HG03520 (cell line): ENCODE data around the gene CCDC116.
"Not testable (repeated sequence)": the region's sequence is repeated elsewhere in the genome, so short reads cannot be mapped to it uniquely, and the experiment has no call there.

Source experiments
- ATAC-seq: cut with Tn5 transposase; IDR thresholded peaks from one replicate; pipeline ENCODE4 v1.9.1; 2021; ENCODE audit warnings: mild to moderate bottlenecking, moderate library complexity; ENCODE audit not compliant: unreplicated experiment

CCDC116 gene

DNA sequence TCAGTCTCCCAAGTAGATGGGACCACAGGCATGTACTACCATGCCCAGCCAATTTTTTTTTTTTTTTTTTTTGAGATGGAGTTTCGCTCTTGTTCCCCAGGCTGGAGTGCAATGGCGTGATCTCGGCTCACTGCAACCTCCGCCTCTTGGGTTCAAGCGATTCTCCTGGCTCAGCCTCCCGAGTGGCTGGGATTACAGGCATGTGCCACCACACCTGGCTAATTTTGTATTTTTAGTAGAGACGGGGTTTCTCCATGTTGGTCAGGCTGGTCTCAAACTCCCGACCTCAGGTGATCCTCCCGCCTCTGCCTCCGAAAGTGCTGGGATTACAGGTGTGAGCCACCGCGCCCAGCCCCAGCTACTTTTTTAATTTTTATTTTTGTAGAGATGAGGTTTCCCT, 46.3 kb downstream of the CCDC116 start:
- not testable (repeated sequence) for ATAC-seq

DNA sequence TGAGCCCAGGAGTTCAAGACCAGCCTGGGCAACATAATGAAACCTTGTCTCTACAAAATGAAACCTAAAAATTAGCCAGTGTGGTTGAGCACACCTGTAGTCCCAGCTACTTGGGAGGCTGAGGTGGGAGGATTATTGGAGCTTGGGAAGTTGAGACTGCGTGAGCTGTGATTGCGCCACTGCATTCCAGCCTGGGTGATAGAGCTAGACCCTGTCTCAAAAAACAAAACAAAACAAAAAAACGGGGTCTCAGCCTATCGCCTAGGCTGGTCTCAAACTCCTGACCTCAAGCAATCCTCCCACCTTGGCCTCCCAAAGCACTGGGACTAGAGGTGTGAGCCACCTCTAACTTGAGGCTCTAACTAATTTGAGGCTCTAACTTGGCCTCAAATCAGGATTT, 46.8 kb downstream of the CCDC116 start:
- ATAC-seq = no peak

DNA sequence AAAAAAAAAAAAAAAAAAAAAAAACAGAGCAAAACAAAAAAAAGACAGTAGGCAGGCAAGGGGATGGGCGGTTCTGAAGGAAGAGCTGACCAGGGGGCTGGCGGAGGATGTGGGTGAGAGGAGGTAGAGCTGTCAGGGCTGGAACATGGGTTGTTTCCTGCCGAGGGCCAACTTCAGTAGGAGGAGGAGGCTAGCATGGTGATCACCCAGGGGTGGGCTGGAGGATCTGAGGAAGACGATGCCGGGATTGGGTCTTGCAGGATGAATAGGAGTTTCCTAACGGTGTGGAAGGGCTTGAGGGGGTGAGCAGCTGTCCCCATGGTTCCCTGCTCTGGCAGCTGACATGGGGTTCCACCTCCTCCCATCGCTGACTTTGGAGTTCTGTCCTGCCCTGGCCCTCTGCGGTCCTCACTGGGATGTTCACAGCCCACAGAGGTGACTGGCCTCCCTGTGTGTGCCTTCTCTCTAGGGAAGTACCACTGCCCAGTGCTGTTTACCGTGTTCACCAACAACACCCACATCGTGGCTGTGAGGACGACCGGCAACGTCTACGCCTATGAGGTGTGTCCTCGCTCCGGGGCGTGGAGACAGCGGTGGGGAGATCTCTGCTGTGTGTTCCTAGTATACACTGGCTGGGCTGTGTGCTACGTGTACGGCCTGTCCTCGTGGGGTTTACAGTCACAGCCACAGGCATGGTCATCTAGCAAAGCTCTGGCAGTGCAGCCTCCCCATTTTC, 48.4 kb downstream of the CCDC116 start:
- no peak for ATAC-seq

DNA sequence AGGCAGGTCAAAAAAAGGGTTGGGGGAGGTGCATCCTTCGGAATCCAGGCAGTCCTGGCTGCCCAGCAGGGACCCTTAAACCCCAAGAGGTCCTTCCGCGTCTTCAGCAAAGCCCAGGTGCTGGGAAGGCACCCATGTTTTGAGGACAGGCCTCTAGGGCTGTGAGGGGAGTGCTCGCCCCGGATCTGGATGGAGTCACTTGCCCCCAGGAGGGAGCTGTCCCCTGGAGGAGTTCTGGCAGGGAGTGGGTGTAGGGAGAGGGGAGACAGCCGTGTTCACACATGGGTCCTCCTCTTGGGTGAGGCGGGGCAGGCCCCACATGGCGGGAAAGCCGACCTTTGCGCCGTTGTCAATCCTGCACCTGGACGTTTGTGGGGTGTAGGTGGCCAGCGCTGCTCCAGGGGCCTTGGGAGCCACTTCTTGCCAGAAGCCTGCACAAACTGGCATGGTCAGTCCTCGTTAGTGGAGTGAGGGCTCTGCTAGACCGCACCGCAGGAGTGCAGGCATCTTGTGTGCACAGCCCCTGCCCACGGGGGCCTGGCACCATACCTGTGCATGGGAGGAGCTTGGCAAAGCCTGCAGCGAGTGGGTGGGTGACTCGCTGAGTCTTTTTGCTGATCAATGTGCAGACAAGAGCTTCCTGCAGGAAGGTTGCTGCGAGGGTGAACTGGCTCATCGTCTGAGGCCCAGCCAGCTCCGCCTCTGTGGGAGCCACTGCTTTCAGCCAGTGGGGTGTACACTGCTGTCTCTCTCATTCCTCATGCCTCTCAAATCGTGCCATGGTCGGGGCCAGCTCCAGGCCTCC, 49.2 kb downstream of the CCDC116 start:
- ATAC-seq = no peak

DNA sequence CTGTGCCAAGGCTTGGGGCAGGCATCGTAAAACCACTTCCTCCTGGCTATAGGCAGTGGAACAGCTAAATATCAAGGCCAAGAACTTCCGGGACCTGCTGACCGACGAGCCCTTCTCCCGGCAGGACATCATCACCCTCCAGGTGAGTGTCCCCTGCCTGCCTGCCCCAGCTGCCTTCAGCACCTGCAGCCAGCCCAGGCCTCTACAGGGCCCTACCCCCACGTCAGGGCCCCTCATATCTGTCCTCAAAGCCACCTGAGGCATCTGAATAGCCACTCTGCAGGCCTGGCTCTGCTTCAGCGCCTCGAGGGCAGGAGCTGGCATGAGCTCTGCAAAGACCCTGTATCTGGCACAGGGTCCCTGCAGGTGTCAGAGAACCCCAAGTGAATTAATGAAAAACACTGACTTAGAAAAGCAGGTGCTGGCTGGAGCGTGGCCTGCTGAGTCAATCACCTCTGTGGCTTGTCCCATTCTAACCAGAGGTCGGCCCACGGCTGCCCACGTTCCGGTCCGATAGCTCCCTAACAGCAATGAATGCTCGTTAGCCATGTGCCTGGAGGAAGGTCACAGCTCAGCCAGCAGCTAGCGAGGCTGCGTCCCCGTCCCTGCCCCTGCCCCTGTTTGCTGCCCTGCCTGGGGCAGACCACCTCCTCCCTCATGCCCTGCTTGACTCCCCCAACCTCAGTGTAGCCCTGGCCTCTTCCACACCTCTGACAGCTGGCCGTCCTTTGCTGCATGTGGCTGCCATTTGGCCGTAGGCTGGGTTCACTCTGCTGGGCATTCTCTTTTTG, 50.0 kb downstream of the CCDC116 start:
- ATAC-seq = no peak

DNA sequence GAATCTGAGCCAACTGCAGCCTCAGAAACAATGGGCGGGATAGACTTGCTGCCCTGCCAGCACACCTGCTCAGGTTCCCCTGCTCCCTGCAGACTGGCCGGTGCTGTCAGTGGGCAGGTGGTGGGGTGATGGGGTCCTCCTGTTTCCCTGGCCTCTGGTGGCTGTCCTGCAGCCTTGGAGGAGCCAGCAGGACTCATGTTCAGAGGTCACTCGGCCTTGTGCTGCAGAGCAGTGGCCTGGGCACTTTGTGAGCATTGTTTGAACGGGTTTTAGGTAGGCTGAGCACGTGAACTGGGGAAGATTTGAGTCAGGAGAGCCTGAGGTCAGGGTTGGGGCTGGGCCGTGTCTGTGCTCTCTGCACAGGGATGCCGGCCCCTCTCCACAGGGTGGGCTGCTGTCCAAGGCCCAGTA, 50.8 kb downstream of the CCDC116 start:
- ATAC-seq = no peak

DNA sequence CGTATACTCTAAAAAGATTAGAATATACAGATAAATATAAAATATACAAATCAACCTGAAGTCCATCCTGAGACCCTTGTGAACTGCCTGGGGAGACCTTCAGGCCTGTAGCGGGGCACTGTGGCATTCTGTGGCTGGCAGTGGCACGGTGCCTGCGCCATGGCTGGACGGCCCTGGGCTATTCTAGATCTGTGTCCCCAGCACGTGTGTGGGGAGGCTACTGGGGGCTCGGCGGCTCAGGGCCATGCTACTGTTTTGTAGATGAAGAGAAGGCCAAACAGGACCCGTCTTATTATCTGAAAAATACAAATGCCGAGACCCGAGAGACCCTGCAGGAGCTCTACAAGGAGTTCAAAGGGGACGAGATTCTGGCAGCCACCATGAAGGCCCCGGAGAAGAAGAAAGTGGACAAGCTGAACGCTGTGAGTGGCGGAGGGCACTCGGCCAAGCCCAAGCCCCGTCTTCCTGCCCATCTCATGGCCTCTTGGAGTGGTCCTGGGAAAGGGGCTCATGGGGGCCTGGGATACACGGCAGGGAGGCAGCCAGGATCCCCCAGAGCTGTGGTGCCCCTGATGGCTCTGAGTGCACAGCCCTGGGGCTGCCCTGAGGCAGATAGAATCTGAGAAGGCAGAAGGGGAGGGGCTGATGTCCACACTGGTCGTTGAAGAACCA, 52.1 kb downstream of the CCDC116 start:
- no peak for ATAC-seq

DNA sequence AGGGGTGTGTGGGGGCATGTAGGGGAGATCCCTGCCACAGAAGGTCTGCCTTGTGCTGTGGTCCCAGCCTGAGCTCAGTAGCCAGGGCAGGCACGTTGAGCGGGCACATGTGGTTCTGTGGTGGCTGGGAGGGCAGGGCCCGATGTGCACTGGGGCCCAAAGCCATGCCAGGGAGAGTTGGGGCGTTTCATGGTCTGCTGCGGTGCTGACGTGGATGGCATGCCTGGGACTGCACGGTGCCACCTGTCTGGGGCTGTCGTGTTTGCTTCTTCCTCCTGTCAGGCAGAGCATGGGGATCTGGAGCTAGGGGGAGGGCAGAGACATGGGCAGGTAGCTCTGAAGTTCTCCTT, 52.6 kb downstream of the CCDC116 start:
- ATAC-seq = no peak

DNA sequence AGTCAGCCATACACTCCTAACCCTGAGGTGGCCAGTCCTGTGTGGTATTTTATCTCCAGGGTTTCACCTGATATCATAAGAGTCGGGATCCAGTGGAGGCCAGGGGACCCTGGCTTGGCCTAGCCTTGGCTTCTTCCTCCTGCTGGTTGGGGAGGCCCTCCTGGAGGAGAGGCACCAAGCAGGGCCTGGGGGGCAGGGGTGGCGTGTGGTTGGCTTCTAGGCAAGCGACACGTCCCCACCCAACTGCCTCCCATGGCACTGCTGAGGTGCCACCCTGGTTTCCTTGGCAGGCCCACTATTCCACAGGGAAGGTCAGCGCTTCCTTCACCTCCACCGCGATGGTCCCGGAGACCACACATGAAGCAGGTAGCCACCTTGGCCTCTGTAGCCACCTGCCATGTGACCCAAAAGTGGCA, 53.6 kb downstream of the CCDC116 start:
- ATAC-seq = no peak
